ENCODE data around the gene AAK1. TPM values are rescaled to one million over a fixed set of nuclear protein-coding genes. Genes with fewer than 3 reads are reported as not detected.

Gene AAK1
- total RNA-seq, 1 donor from 2014 or later: 66.4 TPM

- peaks cover 5% of the 10 kb centered on the region for H3K9me3 Mint-ChIP-seq
- no peaks in the 10 kb centered on the region for H3K27me3 Mint-ChIP-seq (ENCODE audit: low read depth)
- no peak for DNase-seq (ENCODE audit: low spot score in 2 of 2, unreplicated experiment in 2 of 2)
- no peaks in the 10 kb centered on the region for H3K4me1 Mint-ChIP-seq
- no peak overlapping the region for H3K4me3 Mint-ChIP-seq
- no peak overlapping the region for H3K27ac Mint-ChIP-seq
- peaks cover 30% of the 10 kb centered on the region for H3K36me3 Mint-ChIP-seq
- no peak for TF ChIP-seq CTCF (IDR thresholded peaks at IDR 0.05; ENCODE audit: unreplicated experiment)
These were observed 149.4 kb downstream of the AAK1 start for GRCh38 chr2:69494126-69494525.

- Mint-ChIP-seq H3K4me1 (no peaks in the 10 kb centered on the region), H3K27me3 (ENCODE audit: low read depth) (no peaks in the 10 kb centered on the region), H3K9me3 (peaks cover 5% of the 10 kb centered on the region), H3K36me3 (peaks cover 30% of the 10 kb centered on the region), H3K27ac (no peak overlapping the region), H3K4me3 (no peak overlapping the region)
- DNase-seq (ENCODE audit: low spot score in 2 of 2, unreplicated experiment in 2 of 2): no peak
- TF ChIP-seq CTCF (IDR thresholded peaks at IDR 0.05; ENCODE audit: unreplicated experiment): no peak
These were observed 150.3 kb downstream of the AAK1 start for GRCh38 chr2:69493268-69493667.

- Mint-ChIP-seq H3K4me3 (no peak overlapping the region), H3K27ac (no peak overlapping the region)
These were observed 151.7 kb downstream of the AAK1 start for GRCh38 chr2:69491864-69492263.

GRCh38 chr2:69490486-69490885 lies 153.1 kb downstream of the AAK1 start:
- no peak overlapping the region for H3K4me3 Mint-ChIP-seq
- no peak overlapping the region for H3K27ac Mint-ChIP-seq
- peaks cover 5% of the 10 kb centered on the region for H3K9me3 Mint-ChIP-seq
- no peaks in the 10 kb centered on the region for H3K27me3 Mint-ChIP-seq (ENCODE audit: low read depth)
- DNase-seq (ENCODE audit: low spot score in 2 of 2, unreplicated experiment in 2 of 2): no peak
- TF ChIP-seq CTCF (IDR thresholded peaks at IDR 0.05; ENCODE audit: unreplicated experiment): no peak
- peaks cover 38% of the 10 kb centered on the region for H3K36me3 Mint-ChIP-seq
- H3K4me1 Mint-ChIP-seq: no peaks in the 10 kb centered on the region

More at GRCh38 chr2:69491864-69492263, 151.7 kb downstream of the AAK1 start:
- TF ChIP-seq CTCF (IDR thresholded peaks at IDR 0.05; ENCODE audit: unreplicated experiment): no peak
- Mint-ChIP-seq H3K4me1 (no peaks in the 10 kb centered on the region), H3K36me3 (peaks cover 31% of the 10 kb centered on the region), H3K9me3 (peaks cover 5% of the 10 kb centered on the region), H3K27me3 (ENCODE audit: low read depth) (no peaks in the 10 kb centered on the region)
- DNase-seq (ENCODE audit: low spot score in 2 of 2, unreplicated experiment in 2 of 2): no peak

- TF ChIP-seq CTCF (IDR thresholded peaks at IDR 0.05; ENCODE audit: unreplicated experiment): no peak
- no peaks in the 10 kb centered on the region for H3K27me3 Mint-ChIP-seq (ENCODE audit: low read depth)
- H3K4me1 Mint-ChIP-seq: no peaks in the 10 kb centered on the region
- peak overlapping the region; percentile 31 for H3K27ac Mint-ChIP-seq
- peaks cover 37% of the 10 kb centered on the region for H3K36me3 Mint-ChIP-seq
- DNase-seq (ENCODE audit: low spot score in 2 of 2, unreplicated experiment in 2 of 2): no peak
- no peak overlapping the region for H3K4me3 Mint-ChIP-seq
- H3K9me3 Mint-ChIP-seq: peaks cover 5% of the 10 kb centered on the region
These were observed 153.7 kb downstream of the AAK1 start for GRCh38 chr2:69489793-69490192.

GRCh38 chr2:69483696-69484095 lies 159.8 kb downstream of the AAK1 start:
- Mint-ChIP-seq H3K9me3 (no peaks in the 10 kb centered on the region), H3K27me3 (ENCODE audit: low read depth) (no peaks in the 10 kb centered on the region), H3K4me3 (no peak overlapping the region), H3K4me1 (peaks cover 6% of the 10 kb centered on the region), H3K27ac (no peak overlapping the region), H3K36me3 (peaks cover 27% of the 10 kb centered on the region)
- DNase-seq (ENCODE audit: low spot score in 2 of 2, unreplicated experiment in 2 of 2): no peak
- no peak for TF ChIP-seq CTCF (IDR thresholded peaks at IDR 0.05; ENCODE audit: unreplicated experiment)
